Prostate gland (tissue), 2 donors: ENCODE measurements around the gene OXSM.

Source experiments
- CTCF ChIP-seq, 4 experiments: fragments of 200-600 bp in 2 of 4; fragments of 450-650 bp in 2 of 4; sonication (generic) in 2 of 4; IDR thresholded peaks; 1 replicate in 3 of 4; 2 replicates in 1 of 4; pipeline ENCODE4 v1.5.1; 2016 to 2019; ENCODE audit warnings: antibody characterized with exemption in 4 of 4, mild to moderate bottlenecking in 2 of 4, moderate library complexity in 2 of 4
- POLR2A ChIP-seq: fragments of 450-650 bp; IDR thresholded peaks from one replicate; pipeline ENCODE4 v1.6.1; 2016; ENCODE audit warnings: antibody characterized with exemption, mild to moderate bottlenecking

DNA sequence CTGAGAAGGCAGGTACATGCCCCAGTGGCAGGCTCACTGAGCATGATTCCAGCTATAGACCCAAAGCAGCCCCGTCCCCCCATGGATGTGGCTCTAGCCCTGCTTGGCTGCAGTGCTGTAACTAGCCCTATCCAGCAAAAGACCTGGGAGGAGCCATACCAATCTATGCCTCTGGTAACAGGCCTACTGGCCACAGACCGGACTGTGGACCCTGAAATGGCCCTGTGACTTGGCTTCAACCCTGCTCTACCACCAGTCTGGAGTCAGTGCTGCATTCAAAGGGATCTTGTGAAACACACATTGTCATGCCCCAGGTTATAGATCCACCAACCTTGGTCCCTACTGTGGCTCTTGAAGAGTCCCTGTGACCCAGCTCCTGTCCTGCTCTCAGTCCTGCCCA, 46.7 kb downstream of the OXSM start:
- TF ChIP-seq CTCF (IDR thresholded peaks at IDR 0.05) = no peak
- TF ChIP-seq POLR2A = no peak
